Endothelial cell of umbilical vein (primary cell): Measurements from ENCODE around the gene STX8.

ENCODE experiments used
- CTCF ChIP-seq, 2 donors: IDR thresholded peaks; 1 replicate in 1 of 2; 2 replicates in 1 of 2; pipeline ENCODE4 v1.5.1; 2011; ENCODE audit warnings: low read length in 2 of 2, mild to moderate bottlenecking in 2 of 2, moderate library complexity in 2 of 2, control low read depth in 1 of 2, inconsistent platforms in 1 of 2, low read depth in 1 of 2; ENCODE audit not compliant: insufficient read depth in 1 of 2; ENCODE audit errors: extremely low read depth in 1 of 2
- EZH2 ChIP-seq: IDR thresholded peaks from 2 replicates; pipeline ENCODE4 v1.6.1; 2012; ENCODE audit warnings: borderline replicate concordance, low read depth, mild to moderate bottlenecking, moderate library complexity, low read length, inconsistent platforms; ENCODE audit not compliant: severe bottlenecking

GRCh38 chr17:9435165-9435564 is 140.5 kb downstream of the STX8 start:
- no peak for TF ChIP-seq EZH2
- TF ChIP-seq CTCF (IDR thresholded peaks at IDR 0.05; ENCODE audit: extremely low read depth in 1 of 2, insufficient read depth in 1 of 2, low read depth in 1 of 2, low read length in 2 of 2), result no peak
